Astrocyte (in vitro differentiated cells and primary cell): ENCODE data around the gene CATSPERZ. TPM values are rescaled to one million over a fixed set of nuclear protein-coding genes. Genes with fewer than 3 reads are reported as not detected.

ENCODE experiments used
- DNase-seq: peaks from one replicate; pipeline ENCODE4 v3.0.0-alpha.2; 2010; ENCODE audit warnings: low read depth
- FAIRE-seq: peaks from 2 replicates; lab custom pipeline; 2011; peaks lifted over from hg19 to GRCh38; lab: Jason Lieb, UNC
- H2AFZ ChIP-seq: 2 replicates; pipeline ENCODE4 v1.6.0; 2012; ENCODE audit warnings: low read depth, low read length, inconsistent platforms
- H3K27ac ChIP-seq: 2 replicates; pipeline ENCODE4 v1.5.1; 2011; ENCODE audit warnings: low read depth, low read length, inconsistent platforms
- H3K27me3 ChIP-seq: 2 replicates; pipeline ENCODE4 v1.6.0; 2011; ENCODE audit warnings: low read length, inconsistent platforms; ENCODE audit not compliant: insufficient read depth
- H3K36me3 ChIP-seq: 2 replicates; pipeline ENCODE4 v1.5.1; 2011; ENCODE audit warnings: low read length, inconsistent platforms; ENCODE audit not compliant: insufficient read depth
- H3K4me1 ChIP-seq: 2 replicates; pipeline ENCODE4 v1.5.1; 2011; ENCODE audit warnings: low read length, inconsistent platforms; ENCODE audit not compliant: insufficient read depth
- H3K4me2 ChIP-seq: 2 replicates; pipeline ENCODE4 v1.6.0; 2012; ENCODE audit warnings: low read length, inconsistent platforms
- H3K4me3 ChIP-seq: 2 replicates; pipeline ENCODE4 v1.5.1; 2011; ENCODE audit warnings: low read depth, mild to moderate bottlenecking, low read length, inconsistent platforms; ENCODE audit not compliant: insufficient read depth
- H3K79me2 ChIP-seq: 2 replicates; pipeline ENCODE4 v1.6.0; 2012; ENCODE audit warnings: mild to moderate bottlenecking, low read length, inconsistent platforms; ENCODE audit not compliant: insufficient read depth
- H3K9ac ChIP-seq: 2 replicates; pipeline ENCODE4 v1.6.0; 2012; ENCODE audit warnings: mild to moderate bottlenecking, low read length, inconsistent platforms
- H3K9me3 ChIP-seq: 2 replicates; pipeline ENCODE4 v1.5.1; 2012; ENCODE audit warnings: low read depth, mild to moderate bottlenecking, low read length, inconsistent platforms; ENCODE audit not compliant: insufficient read depth
- H4K20me1 ChIP-seq: 2 replicates; pipeline ENCODE4 v1.6.0; 2012; ENCODE audit warnings: low read length, inconsistent platforms; ENCODE audit not compliant: insufficient read depth
- H3K27ac Mint-ChIP-seq: one replicate; pipeline ENCODE4 v1.8.0; 2021; ENCODE audit warnings: mild to moderate bottlenecking, mixed read lengths; ENCODE audit not compliant: unreplicated experiment
- H3K27me3 Mint-ChIP-seq: one replicate; pipeline ENCODE4 v1.8.0; 2021; ENCODE audit warnings: low read depth, mixed read lengths; ENCODE audit not compliant: unreplicated experiment
- H3K36me3 Mint-ChIP-seq: one replicate; pipeline ENCODE4 v1.8.0; 2021; ENCODE audit warnings: low read depth, mixed read lengths; ENCODE audit not compliant: unreplicated experiment
- H3K4me1 Mint-ChIP-seq: one replicate; pipeline ENCODE4 v1.8.0; 2021; ENCODE audit warnings: low read depth, mixed read lengths; ENCODE audit not compliant: unreplicated experiment
- H3K4me3 Mint-ChIP-seq: one replicate; pipeline ENCODE4 v1.8.0; 2021; ENCODE audit warnings: mild to moderate bottlenecking, moderate library complexity, mixed read lengths; ENCODE audit not compliant: unreplicated experiment
- H3K9me3 Mint-ChIP-seq: one replicate; pipeline ENCODE4 v1.8.0; 2021; ENCODE audit warnings: mild to moderate bottlenecking, mixed read lengths; ENCODE audit not compliant: unreplicated experiment
- EZH2 ChIP-seq: IDR thresholded peaks from 2 replicates; pipeline ENCODE4 v1.6.1; 2012; ENCODE audit warnings: mild to moderate bottlenecking, low read length, inconsistent platforms; ENCODE audit not compliant: insufficient read depth
- total RNA-seq: library from RNA; stranded (reverse); gene quantifications from 2 replicates; pipeline ENCODE4 v1.2.1, GENCODE V29; 2021
- TF ChIP-seq, protein P1 (sequence below): IDR thresholded peaks from 2 replicates; pipeline ENCODE4 v1.5.1; 2011; ENCODE audit warnings: low read depth, mild to moderate bottlenecking, inconsistent platforms, low read length, moderate library complexity; ENCODE audit not compliant: insufficient read depth

CATSPERZ gene
- total RNA-seq, 1 donor from 2014 or later: not detected

DNA sequence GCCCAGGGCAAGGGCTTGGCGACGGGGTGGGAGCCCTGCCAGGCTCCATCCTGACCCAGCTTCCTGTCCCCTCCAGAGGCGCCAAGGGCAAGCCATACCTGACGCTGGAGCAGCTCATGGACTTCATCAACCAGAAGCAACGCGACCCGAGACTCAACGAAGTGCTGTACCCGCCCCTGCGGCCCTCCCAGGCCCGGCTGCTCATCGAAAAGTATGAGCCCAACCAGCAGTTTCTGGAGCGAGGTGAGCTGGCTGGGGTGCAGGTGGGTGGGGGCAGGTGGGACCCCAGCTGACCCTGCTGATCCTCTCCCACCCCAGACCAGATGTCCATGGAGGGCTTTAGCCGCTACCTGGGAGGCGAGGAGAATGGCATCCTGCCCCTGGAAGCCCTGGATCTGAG lies 43.9 kb upstream of the CATSPERZ start:
- Mint-ChIP-seq H3K4me1 (peaks cover 5% of the 10 kb centered on the region), H3K9me3 (peaks cover 2% of the 10 kb centered on the region), H3K36me3 (peaks cover 27% of the 10 kb centered on the region), H3K4me3 (no peak overlapping the region), H3K27me3 (no peaks in the 10 kb centered on the region), H3K27ac (no peak overlapping the region)
- DNase-seq (no peak), FAIRE-seq (no peak)
- no peak for TF ChIP-seq EZH2
- TF ChIP-seq, protein P1, sequence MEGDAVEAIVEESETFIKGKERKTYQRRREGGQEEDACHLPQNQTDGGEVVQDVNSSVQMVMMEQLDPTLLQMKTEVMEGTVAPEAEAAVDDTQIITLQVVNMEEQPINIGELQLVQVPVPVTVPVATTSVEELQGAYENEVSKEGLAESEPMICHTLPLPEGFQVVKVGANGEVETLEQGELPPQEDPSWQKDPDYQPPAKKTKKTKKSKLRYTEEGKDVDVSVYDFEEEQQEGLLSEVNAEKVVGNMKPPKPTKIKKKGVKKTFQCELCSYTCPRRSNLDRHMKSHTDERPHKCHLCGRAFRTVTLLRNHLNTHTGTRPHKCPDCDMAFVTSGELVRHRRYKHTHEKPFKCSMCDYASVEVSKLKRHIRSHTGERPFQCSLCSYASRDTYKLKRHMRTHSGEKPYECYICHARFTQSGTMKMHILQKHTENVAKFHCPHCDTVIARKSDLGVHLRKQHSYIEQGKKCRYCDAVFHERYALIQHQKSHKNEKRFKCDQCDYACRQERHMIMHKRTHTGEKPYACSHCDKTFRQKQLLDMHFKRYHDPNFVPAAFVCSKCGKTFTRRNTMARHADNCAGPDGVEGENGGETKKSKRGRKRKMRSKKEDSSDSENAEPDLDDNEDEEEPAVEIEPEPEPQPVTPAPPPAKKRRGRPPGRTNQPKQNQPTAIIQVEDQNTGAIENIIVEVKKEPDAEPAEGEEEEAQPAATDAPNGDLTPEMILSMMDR: no peak
- no peak overlapping the region for H3K4me2 ChIP-seq
- H3K36me3 ChIP-seq: peaks cover 17% of the 10 kb centered on the region
- no peaks in the 10 kb centered on the region for H3K9me3 ChIP-seq
- H3K4me1 ChIP-seq: peaks cover 13% of the 10 kb centered on the region
- H2AFZ ChIP-seq: no peak overlapping the region
- no peaks in the 10 kb centered on the region for H3K27me3 ChIP-seq
- peaks cover 41% of the 10 kb centered on the region for H4K20me1 ChIP-seq
- H3K27ac ChIP-seq: no peak overlapping the region
- H3K9ac ChIP-seq: no peak overlapping the region
- no peak overlapping the region for H3K4me3 ChIP-seq
- peaks cover 29% of the 10 kb centered on the region for H3K79me2 ChIP-seq

- Mint-ChIP-seq H3K27ac (no peak overlapping the region), H3K4me3 (no peak overlapping the region), H3K9me3 (peaks cover 2% of the 10 kb centered on the region), H3K36me3 (peaks cover 33% of the 10 kb centered on the region), H3K27me3 (no peaks in the 10 kb centered on the region), H3K4me1 (peaks cover 12% of the 10 kb centered on the region)
- H4K20me1 ChIP-seq: peaks cover 33% of the 10 kb centered on the region
- peaks cover 20% of the 10 kb centered on the region for H3K36me3 ChIP-seq
- H3K4me1 ChIP-seq: peaks cover 14% of the 10 kb centered on the region
- H3K27ac ChIP-seq: no peak overlapping the region
- peaks cover 9% of the 10 kb centered on the region for H3K79me2 ChIP-seq
- TF ChIP-seq, protein P1: no peak
- no peak overlapping the region for H3K9ac ChIP-seq
- H3K27me3 ChIP-seq: no peaks in the 10 kb centered on the region
- DNase-seq (no peak), FAIRE-seq (no peak)
- no peak overlapping the region for H3K4me2 ChIP-seq
- H3K9me3 ChIP-seq: no peaks in the 10 kb centered on the region
- H2AFZ ChIP-seq: no peak overlapping the region
- H3K4me3 ChIP-seq: no peak overlapping the region
Observed at GRCh38 chr11:64258356-64258755, 41.8 kb upstream of the CATSPERZ start.

DNA sequence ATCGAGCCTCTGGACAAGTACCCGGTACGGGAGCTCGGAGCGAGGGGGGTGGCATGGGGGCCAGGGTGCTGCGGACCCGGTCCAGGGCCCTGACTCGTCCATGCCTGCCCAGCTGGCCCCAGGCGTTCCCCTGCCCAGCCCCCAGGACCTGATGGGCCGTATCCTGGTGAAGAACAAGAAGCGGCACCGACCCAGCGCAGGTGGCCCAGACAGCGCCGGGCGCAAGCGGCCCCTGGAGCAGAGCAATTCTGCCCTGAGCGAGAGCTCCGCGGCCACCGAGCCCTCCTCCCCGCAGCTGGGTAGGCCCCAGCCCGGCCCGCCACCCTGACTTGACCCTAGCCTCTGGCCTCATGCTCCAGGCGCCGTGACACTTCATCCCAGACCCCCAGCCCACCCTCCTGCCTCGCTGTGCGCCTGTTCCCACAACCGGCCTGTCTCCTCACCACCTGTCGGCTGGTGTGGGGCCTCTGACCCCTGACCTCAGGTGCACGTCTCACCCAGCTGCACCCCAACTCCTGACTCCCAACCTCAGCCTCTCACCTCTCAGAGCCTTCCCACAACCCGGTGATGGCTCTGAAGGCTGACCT lies 41.1 kb upstream of the CATSPERZ start:
- Histone ChIP-seq H4K20me1 (peaks cover 30% of the 10 kb centered on the region), H3K4me1 (peaks cover 14% of the 10 kb centered on the region), H3K79me2 (peaks cover 2% of the 10 kb centered on the region), H3K27me3 (no peaks in the 10 kb centered on the region), H3K27ac (no peak overlapping the region), H3K4me2 (no peak overlapping the region), H3K9me3 (no peaks in the 10 kb centered on the region), H2AFZ (no peak overlapping the region), H3K36me3 (peaks cover 21% of the 10 kb centered on the region), H3K4me3 (no peak overlapping the region), H3K9ac (no peak overlapping the region)
- TF ChIP-seq, protein P1: no peak
- TF ChIP-seq EZH2: no peak
- Mint-ChIP-seq H3K27ac (peak overlapping the region; percentile 47), H3K4me3 (peak overlapping the region; percentile 47), H3K4me1 (peaks cover 12% of the 10 kb centered on the region), H3K9me3 (peaks cover 2% of the 10 kb centered on the region), H3K36me3 (peaks cover 32% of the 10 kb centered on the region), H3K27me3 (no peaks in the 10 kb centered on the region)
- no peak for FAIRE-seq
- DNase-seq: no peak
